Calu3 (cell line): ENCODE data around the gene POLR3H. TPM values are rescaled to one million over a fixed set of nuclear protein-coding genes. Genes with fewer than 3 reads are reported as not detected.

Experiments
- BruUV-seq: library from RNA; stranded (reverse); fragments of 400-500 nt; replicated peaks from 2 replicates; lab custom pipeline; 2021; lab: Mats Ljungman, UMichigan
- CTCF ChIA-PET: fragments of 300-600 bp; sonication (Branson Sonifier 250); formaldehyde crosslinking; loops from one replicate; lab custom pipeline; 2022; ENCODE audit warnings: antibody characterized with exemption; lab: Charles Lee
- DNase-seq: peaks from one replicate; pipeline ENCODE4 v3.0.0; 2022
- H3K27ac Mint-ChIP-seq: one replicate; pipeline ENCODE4 v1.8.0; 2022; ENCODE audit warnings: mixed read lengths; ENCODE audit not compliant: unreplicated experiment
- H3K27me3 Mint-ChIP-seq: one replicate; pipeline ENCODE4 v1.8.0; 2022; ENCODE audit warnings: mixed read lengths; ENCODE audit not compliant: unreplicated experiment
- H3K36me3 Mint-ChIP-seq: one replicate; pipeline ENCODE4 v1.8.0; 2022; ENCODE audit warnings: mild to moderate bottlenecking, moderate library complexity, mixed read lengths; ENCODE audit not compliant: insufficient read depth, unreplicated experiment
- H3K4me1 Mint-ChIP-seq: one replicate; pipeline ENCODE4 v1.8.0; 2022; ENCODE audit warnings: mild to moderate bottlenecking, low read depth, mixed read lengths; ENCODE audit not compliant: unreplicated experiment
- H3K4me3 Mint-ChIP-seq: one replicate; pipeline ENCODE4 v1.8.0; 2022; ENCODE audit warnings: mild to moderate bottlenecking, low read depth, moderate library complexity, mixed read lengths; ENCODE audit not compliant: unreplicated experiment
- H3K9me3 Mint-ChIP-seq: one replicate; pipeline ENCODE4 v1.8.0; 2022; ENCODE audit warnings: low read depth, mixed read lengths; ENCODE audit not compliant: unreplicated experiment
- CTCF ChIP-seq: fragments of 200-600 bp; IDR thresholded peaks from one replicate; pipeline ENCODE4 v1.8.0; 2022; ENCODE audit warnings: antibody characterized with exemption; ENCODE audit not compliant: unreplicated experiment
- intact Hi-C: fragments of 100-400 bp; cut with micrococcal nuclease; formaldehyde crosslinking; loops from one replicate; pipeline ENCODE4 v1.10.0; 2022; ENCODE audit not compliant: unreplicated experiment
- total RNA-seq: library from RNA; stranded (reverse); gene quantifications from 2 replicates; pipeline ENCODE4 v1.2.3, GENCODE V29; 2022

The POLR3H gene
- total RNA-seq, 1 experiment from 2014 or later = 49.7 TPM

DNA sequence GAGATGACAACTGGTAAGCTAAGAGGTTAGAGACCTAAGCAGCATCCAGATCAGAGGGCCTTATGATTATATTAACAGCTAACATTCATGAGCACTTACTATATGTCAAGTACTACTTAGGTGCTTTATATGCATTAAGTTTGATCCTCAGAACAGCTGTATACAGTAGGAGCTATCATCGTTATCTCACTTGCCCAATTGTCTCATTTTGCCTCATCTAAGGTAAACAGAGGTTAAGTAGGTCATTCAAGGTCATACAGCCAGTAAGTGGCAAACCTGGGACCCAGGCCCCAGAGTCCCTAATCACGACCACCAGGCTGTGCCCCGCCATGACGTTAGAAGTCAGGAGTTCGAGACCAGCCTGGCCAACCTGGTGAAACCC, 4.6 kb upstream of the POLR3H start:
- intact Hi-C loops = no loop called here
- Mint-ChIP-seq H3K9me3 (no peaks in the 10 kb centered on the region), H3K4me3 (no peak overlapping the region), H3K27ac (no peak overlapping the region), H3K27me3 (peaks cover 26% of the 10 kb centered on the region), H3K4me1 (peaks cover 14% of the 10 kb centered on the region), H3K36me3 (peaks cover 10% of the 10 kb centered on the region)
- BruUV-seq = no TSS peak
- no peak for DNase-seq
- no peak for TF ChIP-seq CTCF
- CTCF ChIA-PET = no interaction called here

- DNase-seq = no peak
- Mint-ChIP-seq H3K9me3 (no peaks in the 10 kb centered on the region), H3K27me3 (no peaks in the 10 kb centered on the region), H3K4me1 (peaks cover 35% of the 10 kb centered on the region), H3K4me3 (peak overlapping the region; percentile 99), H3K27ac (peak overlapping the region; percentile 89), H3K36me3 (peaks cover 34% of the 10 kb centered on the region)
- intact Hi-C loops = no loop called here
- TF ChIP-seq CTCF = no peak
- CTCF ChIA-PET = no interaction called here
- BruUV-seq = no TSS peak
Measured at GRCh38 chr22:41544671-41545476, 604 bp upstream of the POLR3H start.

DNA sequence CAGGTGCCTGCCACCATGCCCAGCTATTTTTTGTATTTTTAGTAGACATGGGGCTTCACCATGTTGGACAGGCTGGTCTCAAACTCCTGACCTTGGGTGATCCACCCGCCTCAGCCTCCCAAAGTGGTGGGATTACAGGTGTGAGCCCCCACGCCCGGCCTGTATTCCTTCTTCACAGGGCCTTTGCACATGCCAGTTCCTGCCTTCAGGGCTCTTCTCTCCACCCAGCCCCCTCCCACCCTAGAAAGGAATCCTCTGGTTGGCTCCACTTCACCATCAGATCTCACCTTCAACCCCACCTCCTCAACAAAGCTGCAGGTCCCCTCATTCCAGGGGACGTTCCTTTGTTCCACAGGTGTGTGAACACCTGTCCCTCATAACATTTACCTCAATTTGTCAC, 2.0 kb downstream of the POLR3H start:
- Mint-ChIP-seq H3K27me3 (no peaks in the 10 kb centered on the region), H3K4me3 (peak overlapping the region; percentile 99), H3K27ac (no peak overlapping the region), H3K4me1 (peaks cover 35% of the 10 kb centered on the region), H3K36me3 (peaks cover 50% of the 10 kb centered on the region), H3K9me3 (no peaks in the 10 kb centered on the region)
- CTCF ChIA-PET = no interaction called here
- DNase-seq = no peak
- no TSS peak for BruUV-seq
- TF ChIP-seq CTCF = no peak
- intact Hi-C loops = no loop called here

GRCh38 chr22:41541484-41541883, 2.8 kb downstream of the POLR3H start:
- CTCF ChIA-PET = no interaction called here
- intact Hi-C loops = no loop called here
- TF ChIP-seq CTCF = no peak
- no peak for DNase-seq
- Mint-ChIP-seq H3K9me3 (no peaks in the 10 kb centered on the region), H3K36me3 (peaks cover 52% of the 10 kb centered on the region), H3K27me3 (no peaks in the 10 kb centered on the region), H3K27ac (no peak overlapping the region), H3K4me1 (peaks cover 35% of the 10 kb centered on the region), H3K4me3 (peak overlapping the region; percentile 3)
- BruUV-seq = no TSS peak
